Activated CD8-positive, alpha-beta memory T cell treated with anti-CD3 and anti-CD28 coated beads, Interleukin-2, amount 10 ng/mL, durations not matched to agents 7 days and 5 days (primary cell): ENCODE results near the gene CSTF3. TPM values are rescaled to one million over a fixed set of nuclear protein-coding genes. Genes with fewer than 3 reads are reported as not detected.

Experiments
- ATAC-seq: fragments of 150-1000 bp; cut with Tn5 transposase; one replicate; pipeline ENCODE4 v1.10.0; 2021; ENCODE audit warnings: moderate library complexity
- CTCF ChIA-PET: fragments of 350-600 bp; sonication (Branson Sonifier 250); formaldehyde crosslinking; loops from one replicate; lab custom pipeline; 2021; ENCODE audit warnings: antibody characterized with exemption; lab: Charles Lee
- DNase-seq: peaks from one replicate; pipeline ENCODE4 v3.0.0-alpha.2; 2020
- H3K27ac Mint-ChIP-seq: one replicate; pipeline ENCODE4 v1.8.0; 2021; ENCODE audit warnings: mild to moderate bottlenecking, mixed read lengths
- H3K27me3 Mint-ChIP-seq: one replicate; pipeline ENCODE4 v1.8.0; 2021; ENCODE audit warnings: mixed read lengths
- H3K36me3 Mint-ChIP-seq: one replicate; pipeline ENCODE4 v1.8.0; 2021; ENCODE audit warnings: mild to moderate bottlenecking, mixed read lengths
- H3K4me1 Mint-ChIP-seq: one replicate; pipeline ENCODE4 v1.8.0; 2021; ENCODE audit warnings: mixed read lengths
- H3K4me3 Mint-ChIP-seq: one replicate; pipeline ENCODE4 v1.8.0; 2021; ENCODE audit warnings: mild to moderate bottlenecking, moderate library complexity, mixed read lengths
- H3K9me3 Mint-ChIP-seq: one replicate; pipeline ENCODE4 v1.8.0; 2022; ENCODE audit warnings: low read depth, mixed read lengths
- total RNA-seq, 2 experiments: library from RNA; stranded (reverse); gene quantifications; one replicate each; pipeline ENCODE4 v1.2.3, GENCODE V29; 2021

Gene CSTF3
- total RNA-seq: 10 to 100 TPM; 32.2 to 36.3 TPM

- Mint-ChIP-seq H3K4me3 (peak within 1 kb of the TSS; percentile 99), H3K36me3 (peaks cover 26% of the 10 kb centered on the region), H3K27ac (peak within 1 kb of the TSS; percentile 99), H3K4me1 (peaks cover 39% of the 10 kb centered on the region), H3K9me3 (no peaks in the 10 kb centered on the region), H3K27me3 (no peaks in the 10 kb centered on the region)
- CTCF ChIA-PET: interaction anchor here (1.0 to 1.5 kb wide), 4 partner anchors 15 to 184 kb away, joined by 3 to 4 read pairs (median 4); partner anchors contain the start of gene TCP11L1
- DNase-seq: peak; percentile 98
- peak; percentile 97 for ATAC-seq
These were observed at the start of gene CSTF3 for GRCh38 chr11:33161120-33162005. Gene CSTF3, minus strand, starts transcription at chr11:33161480. Its CDS starts 155 bp downstream, at chr11:33161325.

GRCh38 chr11:33208150-33208549 is 46.9 kb upstream of the CSTF3 start:
- Mint-ChIP-seq H3K27me3 (peaks cover 3% of the 10 kb centered on the region), H3K4me3 (no peak overlapping the region), H3K9me3 (no peaks in the 10 kb centered on the region), H3K4me1 (no peaks in the 10 kb centered on the region), H3K36me3 (no peaks in the 10 kb centered on the region), H3K27ac (no peak overlapping the region)
- no peak for ATAC-seq
- CTCF ChIA-PET: interaction anchor here (0.7 kb wide), 1 partner anchor 111 kb away, joined by 3 read pairs; no protein-coding TSS in a partner anchor
- no peak for DNase-seq

- no peaks in the 10 kb centered on the region for H3K4me1 Mint-ChIP-seq
- H3K9me3 Mint-ChIP-seq: no peaks in the 10 kb centered on the region
- H3K4me3 Mint-ChIP-seq: no peak overlapping the region
- H3K27ac Mint-ChIP-seq: no peak overlapping the region
- CTCF ChIA-PET: interaction anchor here (1.1 kb wide), 1 partner anchor 247 kb away, joined by 3 read pairs; no protein-coding TSS in a partner anchor
- ATAC-seq (no peak), DNase-seq (no peak)
- H3K27me3 Mint-ChIP-seq: peaks cover 3% of the 10 kb centered on the region
- no peaks in the 10 kb centered on the region for H3K36me3 Mint-ChIP-seq
These were observed 46.2 kb upstream of the CSTF3 start for GRCh38 chr11:33207408-33207985.

- no peaks in the 10 kb centered on the region for H3K27me3 Mint-ChIP-seq
- no peak for ATAC-seq
- no peaks in the 10 kb centered on the region for H3K36me3 Mint-ChIP-seq
- H3K4me1 Mint-ChIP-seq: no peaks in the 10 kb centered on the region
- no peak overlapping the region for H3K4me3 Mint-ChIP-seq
- CTCF ChIA-PET: no interaction called here
- H3K27ac Mint-ChIP-seq: no peak overlapping the region
- no peaks in the 10 kb centered on the region for H3K9me3 Mint-ChIP-seq
- no peak for DNase-seq
These were observed 36.8 kb upstream of the CSTF3 start for GRCh38 chr11:33197915-33198727.

GRCh38 chr11:33195462-33196173 is 34.3 kb upstream of the CSTF3 start:
- no peak overlapping the region for H3K4me3 Mint-ChIP-seq
- no peak for ATAC-seq
- H3K4me1 Mint-ChIP-seq: no peaks in the 10 kb centered on the region
- CTCF ChIA-PET: interaction anchor here (0.6 kb wide), 1 partner anchor 9 kb away, joined by 3 read pairs; no protein-coding TSS in a partner anchor
- H3K27me3 Mint-ChIP-seq: no peaks in the 10 kb centered on the region
- no peak for DNase-seq
- no peak overlapping the region for H3K27ac Mint-ChIP-seq
- no peaks in the 10 kb centered on the region for H3K36me3 Mint-ChIP-seq
- no peaks in the 10 kb centered on the region for H3K9me3 Mint-ChIP-seq

GRCh38 chr11:33194455-33194854 is 33.2 kb upstream of the CSTF3 start:
- Mint-ChIP-seq H3K36me3 (no peaks in the 10 kb centered on the region), H3K4me3 (no peak overlapping the region), H3K9me3 (no peaks in the 10 kb centered on the region), H3K27me3 (no peaks in the 10 kb centered on the region), H3K4me1 (no peaks in the 10 kb centered on the region), H3K27ac (no peak overlapping the region)
- CTCF ChIA-PET: no interaction called here
- no peak for ATAC-seq
- DNase-seq: no peak

- CTCF ChIA-PET: no interaction called here
- Mint-ChIP-seq H3K4me1 (no peaks in the 10 kb centered on the region), H3K9me3 (no peaks in the 10 kb centered on the region), H3K27ac (no peak overlapping the region), H3K36me3 (no peaks in the 10 kb centered on the region), H3K4me3 (no peak overlapping the region), H3K27me3 (no peaks in the 10 kb centered on the region)
- ATAC-seq: no peak
- no peak for DNase-seq
These were observed 30.2 kb upstream of the CSTF3 start for GRCh38 chr11:33191467-33191866.

GRCh38 chr11:33187998-33188722 is 26.9 kb upstream of the CSTF3 start:
- ATAC-seq (no peak), DNase-seq (no peak)
- Mint-ChIP-seq H3K27me3 (no peaks in the 10 kb centered on the region), H3K4me1 (no peaks in the 10 kb centered on the region), H3K9me3 (no peaks in the 10 kb centered on the region), H3K36me3 (no peaks in the 10 kb centered on the region), H3K4me3 (no peak overlapping the region), H3K27ac (no peak overlapping the region)
- CTCF ChIA-PET: interaction anchor here (1.2 kb wide), 1 partner anchor 11 kb away, joined by 3 read pairs; no protein-coding TSS in a partner anchor

- no peak overlapping the region for H3K4me3 Mint-ChIP-seq
- ATAC-seq (no peak), DNase-seq (no peak)
- no peaks in the 10 kb centered on the region for H3K27me3 Mint-ChIP-seq
- no peaks in the 10 kb centered on the region for H3K4me1 Mint-ChIP-seq
- CTCF ChIA-PET: no interaction called here
- H3K36me3 Mint-ChIP-seq: peaks cover 2% of the 10 kb centered on the region
- H3K27ac Mint-ChIP-seq: no peak overlapping the region
- no peaks in the 10 kb centered on the region for H3K9me3 Mint-ChIP-seq
These were observed 24.5 kb upstream of the CSTF3 start for GRCh38 chr11:33185756-33186155.

GRCh38 chr11:33182246-33182878 is 21.1 kb upstream of the CSTF3 start:
- Mint-ChIP-seq H3K9me3 (no peaks in the 10 kb centered on the region), H3K27ac (no peak overlapping the region), H3K27me3 (no peaks in the 10 kb centered on the region), H3K4me1 (peaks cover 21% of the 10 kb centered on the region), H3K36me3 (peaks cover 2% of the 10 kb centered on the region), H3K4me3 (no peak overlapping the region)
- CTCF ChIA-PET: no interaction called here
- DNase-seq (no peak), ATAC-seq (no peak)

- Mint-ChIP-seq H3K27me3 (no peaks in the 10 kb centered on the region), H3K4me1 (peaks cover 21% of the 10 kb centered on the region), H3K36me3 (peaks cover 8% of the 10 kb centered on the region), H3K27ac (peak overlapping the region; percentile 61), H3K4me3 (no peak overlapping the region), H3K9me3 (no peaks in the 10 kb centered on the region)
- ATAC-seq (peak; percentile 81), DNase-seq (peak; percentile 43)
- CTCF ChIA-PET: interaction anchor here (0.8 kb wide), 1 partner anchor 13 kb away, joined by 3 read pairs; no protein-coding TSS in a partner anchor
These were observed 18.1 kb upstream of the CSTF3 start for GRCh38 chr11:33179348-33179803.
